ENCODE data around the gene MED9. TPM values are rescaled to one million over a fixed set of nuclear protein-coding genes. Genes with fewer than 3 reads are reported as not detected.

The MED9 gene
- total and polyA plus RNA-seq, 2 of the 4 experiments (the other 2 are of a cell fraction) = 6.1 to 10.1 TPM

- no peaks in the 10 kb centered on the region for H3K79me1 ChIP-seq (ENCODE audit: low read depth in 1 of 2, low read length in 2 of 2)
- in situ Hi-C loops (cut with MboI; ENCODE audit: low sequenced_read_pairs) (no loop called here), dilution Hi-C loops (cut with HindIII; ENCODE audit: low sequenced_read_pairs, unreplicated experiment) (no loop called here), intact Hi-C loops (cut with micrococcal nuclease) (no loop called here)
- H3K23ac ChIP-seq (ENCODE audit: low read depth, low read length) = no peak overlapping the region
- peaks cover 2% of the 10 kb centered on the region; the same call in 1 of the 2 replicates for H3K27me3 ChIP-seq (ENCODE audit: control insufficient read depth, insufficient read depth, low read length)
- H3K18ac ChIP-seq (ENCODE audit: low read depth, low read length) = no peak overlapping the region
- peaks cover 12% of the 10 kb centered on the region for H3K4me1 ChIP-seq (ENCODE audit: control insufficient read depth, insufficient read depth, low read length)
- no peaks in the 10 kb centered on the region for H3K36me3 ChIP-seq (ENCODE audit: control insufficient read depth, insufficient read depth, low read length)
- no peak overlapping the region for H3K9ac ChIP-seq (ENCODE audit: low read depth, low read length)
- no peak overlapping the region for H4K5ac ChIP-seq (ENCODE audit: low read depth, low read length)
- H2AK5ac ChIP-seq (ENCODE audit: low read depth, low read length) = peak overlapping the region; percentile 66
- peak; percentile 93 for DNase-seq
- peak overlapping the region; percentile 16 for H2AK9ac ChIP-seq (replicated peaks; ENCODE audit: low read depth, low read length, poor library complexity)
- H3K4me2 ChIP-seq (ENCODE audit: low read depth, low read length) = no peak overlapping the region
- H2BK120ac ChIP-seq (ENCODE audit: low read depth, low read length) = no peak overlapping the region
- no peak overlapping the region for H3K4me3 ChIP-seq (ENCODE audit: insufficient read depth, low read depth, low read length)
- no peak overlapping the region for H2BK5ac ChIP-seq (ENCODE audit: low read depth, low read length, poor library complexity, severe bottlenecking)
- 70% methylated on average over 12 of the region's 29 CpGs; no CpG with 5 or more reads in 1 of the 2 experiments for WGBS, 2 experiments (ENCODE audit: extremely low coverage in 2 of 2, insufficient read length in 1 of 2)
- no peak overlapping the region for H4K8ac ChIP-seq (ENCODE audit: low read depth in 2 of 2, low read length in 2 of 2)
- no peak overlapping the region for H3K27ac ChIP-seq (ENCODE audit: insufficient read depth, low read length)
- H4K91ac ChIP-seq (ENCODE audit: insufficient read depth, low read depth, low read length) = no peak overlapping the region
- BruUV-seq (replicated peaks) = no TSS peak
- H2BK15ac ChIP-seq (ENCODE audit: low read depth, low read length) = no peak overlapping the region
- H3K9me3 ChIP-seq (ENCODE audit: control insufficient read depth, insufficient read depth, low read length) = no peaks in the 10 kb centered on the region
- H3K9me1 ChIP-seq (ENCODE audit: insufficient read depth, low read length) = peaks cover 4% of the 10 kb centered on the region; the same call in 1 of the 2 replicates
- no peak overlapping the region for H2BK20ac ChIP-seq (ENCODE audit: low read depth, low read length)
- H3K14ac ChIP-seq (replicated peaks; ENCODE audit: low read depth, low read length) = 0 out of 2 replicates have a peak overlapping the region, but pooled peaks have one; percentile 27
- H4K20me1 ChIP-seq (ENCODE audit: insufficient read depth, low read length) = peaks cover 28% of the 10 kb centered on the region
- H3K4ac ChIP-seq (ENCODE audit: low read depth, low read length) = no peak overlapping the region
- POLR2A ChIA-PET (ENCODE audit: unreplicated experiment) = interaction anchor here (1.2 kb wide), 1 partner anchor 16 kb away, joined by 4 read pairs; the partner anchor contains the start of gene RASD1
- CTCF ChIA-PET = interaction anchor here (0.6 to 1.1 kb wide), 2 partner anchors 15 to 32 kb away, joined by 3 to 4 read pairs; no protein-coding TSS in a partner anchor
- ATAC-seq (ENCODE audit: low read depth) = peak; percentile 98
- no peak overlapping the region for H3K56ac ChIP-seq (ENCODE audit: extremely low read depth, insufficient read depth, low read length)
- peak overlapping the region; percentile 76 for H2AFZ ChIP-seq (replicated peaks; ENCODE audit: low read length, poor library complexity)
- TF ChIP-seq RAD21 (IDR thresholded peaks at IDR 0.05; ENCODE audit: low read length) = 0 out of 2 replicates have a peak, but pooled peaks have one; percentile 15
- peak; percentile 91 for TF ChIP-seq RCOR1 (IDR thresholded peaks at IDR 0.05; ENCODE audit: insufficient replicate concordance, low read length)
- TF ChIP-seq MXI1 (IDR thresholded peaks at IDR 0.05; ENCODE audit: borderline replicate concordance, low read depth, low read length) = peak; percentile 85
- TF ChIP-seq, protein P1, sequence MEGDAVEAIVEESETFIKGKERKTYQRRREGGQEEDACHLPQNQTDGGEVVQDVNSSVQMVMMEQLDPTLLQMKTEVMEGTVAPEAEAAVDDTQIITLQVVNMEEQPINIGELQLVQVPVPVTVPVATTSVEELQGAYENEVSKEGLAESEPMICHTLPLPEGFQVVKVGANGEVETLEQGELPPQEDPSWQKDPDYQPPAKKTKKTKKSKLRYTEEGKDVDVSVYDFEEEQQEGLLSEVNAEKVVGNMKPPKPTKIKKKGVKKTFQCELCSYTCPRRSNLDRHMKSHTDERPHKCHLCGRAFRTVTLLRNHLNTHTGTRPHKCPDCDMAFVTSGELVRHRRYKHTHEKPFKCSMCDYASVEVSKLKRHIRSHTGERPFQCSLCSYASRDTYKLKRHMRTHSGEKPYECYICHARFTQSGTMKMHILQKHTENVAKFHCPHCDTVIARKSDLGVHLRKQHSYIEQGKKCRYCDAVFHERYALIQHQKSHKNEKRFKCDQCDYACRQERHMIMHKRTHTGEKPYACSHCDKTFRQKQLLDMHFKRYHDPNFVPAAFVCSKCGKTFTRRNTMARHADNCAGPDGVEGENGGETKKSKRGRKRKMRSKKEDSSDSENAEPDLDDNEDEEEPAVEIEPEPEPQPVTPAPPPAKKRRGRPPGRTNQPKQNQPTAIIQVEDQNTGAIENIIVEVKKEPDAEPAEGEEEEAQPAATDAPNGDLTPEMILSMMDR (conservative IDR thresholded peaks at IDR 0.05; ENCODE audit: low read depth, low read length) = no peak
- peak; percentile 99 for TF ChIP-seq BHLHE40 (IDR thresholded peaks at IDR 0.05; ENCODE audit: low read depth, low read length)
- no peak for TF ChIP-seq MAFK (IDR thresholded peaks at IDR 0.05; ENCODE audit: low read depth, low read length)
- peak; percentile 55; the same call in 1 of the 2 replicates for TF ChIP-seq MAZ (IDR thresholded peaks at IDR 0.05; ENCODE audit: borderline replicate concordance, low read depth, low read length)
- TF ChIP-seq CHD1 (IDR thresholded peaks at IDR 0.05; ENCODE audit: low read depth, low read length) = no peak
- 0 out of 2 replicates have a peak, but pooled peaks have one; percentile 26 for TF ChIP-seq USF2 (IDR thresholded peaks at IDR 0.05; ENCODE audit: low read depth, low read length)
- TF ChIP-seq RFX5 (IDR thresholded peaks at IDR 0.05; ENCODE audit: low read depth, low read length) = no peak
- peak; percentile 15; the same call in 1 of the 2 replicates for TF ChIP-seq SMC3 (IDR thresholded peaks at IDR 0.05; ENCODE audit: low read depth, low read length)
- TF ChIP-seq POLR2A (IDR thresholded peaks at IDR 0.05; ENCODE audit: low read depth, low read length) = no peak
Measured at GRCh38 chr17:17511881-17512858, 35.4 kb downstream of the MED9 start.
